ENCODE data around the gene CBFA2T2.
A peak's percentile ranks its signal among the peaks of the same experiment; 100 is the strongest.

CBFA2T2 gene

GRCh38 chr20:33666293-33667244, 176.7 kb downstream of the CBFA2T2 start, which contains the start of gene ACTL10:
Gene ACTL10 (plus strand): TSS chr20:33666943. CDS start chr20:33667498, 555 bp downstream.
- DNase-seq (ENCODE audit: low spot score), result peak; percentile 97

GRCh38 chr20:33667245-33667675, 177.4 kb downstream of the CBFA2T2 start:
- DNase-seq (ENCODE audit: low spot score), result no peak

- peak; percentile 86 for DNase-seq (ENCODE audit: low spot score)
Observed at GRCh38 chr20:33667676-33668465, 178.0 kb downstream of the CBFA2T2 start.

DNA sequence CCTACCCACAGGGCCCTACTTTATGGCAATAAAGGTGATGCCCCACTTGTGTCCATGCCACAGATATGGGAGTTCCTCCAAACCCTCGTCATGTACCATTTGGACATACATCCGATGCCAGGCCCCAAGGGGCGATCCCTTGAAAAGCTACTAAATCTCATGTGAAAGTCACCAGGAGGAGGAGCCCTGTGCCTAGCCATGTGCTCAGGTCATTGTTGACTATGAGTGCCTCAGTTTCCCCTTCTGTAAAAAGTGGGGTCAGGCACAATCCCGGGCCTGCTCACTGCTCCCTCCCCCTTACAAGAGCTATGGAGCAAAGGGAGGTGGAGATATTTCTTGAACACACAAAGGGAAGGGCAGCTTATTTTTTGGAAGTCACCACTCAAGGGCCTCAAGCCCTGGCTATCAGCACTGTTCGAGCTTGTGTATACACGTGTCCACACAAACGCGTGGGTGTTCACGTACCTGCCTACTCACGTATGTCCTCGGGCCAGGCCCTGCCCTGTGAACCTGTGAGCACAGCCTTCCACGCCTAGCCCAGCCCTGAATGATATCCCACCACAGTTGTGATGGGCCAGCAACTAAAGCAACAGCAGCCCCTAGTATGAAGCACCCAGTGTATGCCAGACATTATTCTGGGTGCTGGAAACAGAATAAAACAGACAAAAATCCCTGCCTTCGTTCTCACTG, 178.7 kb downstream of the CBFA2T2 start:
- DNase-seq (ENCODE audit: low spot score), result no peak

DNA sequence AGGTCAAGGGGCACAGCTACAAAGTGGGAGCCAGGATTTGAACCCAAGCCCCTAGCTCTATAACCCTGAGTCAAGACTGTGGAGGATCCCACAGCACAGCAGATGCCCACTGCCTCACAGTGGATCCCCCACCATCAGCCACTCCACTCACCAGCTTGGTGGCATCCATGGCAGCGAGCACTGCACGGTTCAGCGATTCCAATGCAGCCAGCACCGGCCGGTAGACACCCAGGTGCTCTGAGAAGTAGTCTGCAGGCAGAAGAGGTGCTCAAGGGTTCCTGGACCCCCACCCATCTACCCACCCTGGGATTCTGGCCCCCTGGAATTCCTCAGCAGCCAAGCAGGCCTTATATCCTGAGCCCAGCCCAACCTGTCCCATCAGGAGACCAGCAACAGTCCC, 179.3 kb downstream of the CBFA2T2 start:
- DNase-seq (ENCODE audit: low spot score), result no peak

- DNase-seq (ENCODE audit: low spot score), result no peak
Observed at GRCh38 chr20:33669873-33670640, 180.2 kb downstream of the CBFA2T2 start.

- DNase-seq (ENCODE audit: low spot score), result no peak
Observed at GRCh38 chr20:33670715-33671499, 181.0 kb downstream of the CBFA2T2 start.

DNA sequence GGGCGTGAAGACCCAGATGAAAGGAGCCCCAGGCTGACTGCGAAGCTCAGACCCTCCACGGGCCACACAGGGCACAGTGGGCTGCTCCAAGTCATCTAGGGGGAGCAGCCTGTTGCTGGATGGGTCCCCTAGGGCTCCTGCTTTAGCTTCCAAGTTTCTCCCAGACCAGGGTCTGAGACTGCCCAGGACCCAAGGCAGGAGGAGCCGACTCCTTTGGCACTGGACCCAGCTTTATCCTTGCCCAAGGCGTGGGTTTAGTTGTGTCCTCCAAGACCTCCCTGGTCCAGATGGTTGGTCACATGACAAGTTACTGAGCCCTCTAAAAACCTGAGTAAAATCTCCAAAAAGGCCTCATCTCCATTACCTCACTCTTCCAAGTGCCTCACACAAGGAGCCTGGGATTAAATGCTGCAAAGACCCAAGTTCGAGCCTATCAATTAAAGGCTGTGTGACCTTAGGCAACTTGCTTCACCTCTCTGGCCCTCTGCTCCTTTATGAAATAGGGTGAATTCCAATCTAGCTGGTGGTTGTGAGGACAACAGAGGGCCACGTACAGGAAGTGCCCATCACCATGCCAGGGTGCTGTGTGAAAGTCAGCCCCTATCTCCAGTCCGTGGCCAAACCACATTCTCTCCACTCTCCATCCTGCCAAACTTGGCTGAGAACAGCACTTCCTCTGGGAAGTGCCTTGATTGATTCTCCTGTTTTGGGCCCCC, 181.8 kb downstream of the CBFA2T2 start:
- no peak for DNase-seq (ENCODE audit: low spot score)

GRCh38 chr20:33672426-33673113, 182.7 kb downstream of the CBFA2T2 start:
- no peak for DNase-seq (ENCODE audit: low spot score)

DNA sequence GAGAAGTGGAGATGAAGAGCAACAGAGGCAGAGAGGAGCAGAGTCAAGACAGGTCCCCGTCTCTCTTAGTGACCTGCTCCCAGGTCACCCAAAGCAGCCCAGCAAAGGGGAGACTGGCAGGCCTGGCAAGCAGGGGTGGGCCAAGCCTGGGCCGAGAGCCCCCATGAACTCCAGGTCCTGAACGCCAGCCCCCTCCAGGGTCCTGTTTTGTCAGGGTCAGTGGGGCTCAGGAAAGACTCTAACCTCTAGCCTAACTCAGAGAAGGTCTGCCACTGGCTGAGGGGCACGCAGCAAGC, 183.2 kb downstream of the CBFA2T2 start:
- DNase-seq (ENCODE audit: low spot score), result no peak

GRCh38 chr20:33673410-33674293, 183.8 kb downstream of the CBFA2T2 start:
- DNase-seq (ENCODE audit: low spot score), result no peak

DNA sequence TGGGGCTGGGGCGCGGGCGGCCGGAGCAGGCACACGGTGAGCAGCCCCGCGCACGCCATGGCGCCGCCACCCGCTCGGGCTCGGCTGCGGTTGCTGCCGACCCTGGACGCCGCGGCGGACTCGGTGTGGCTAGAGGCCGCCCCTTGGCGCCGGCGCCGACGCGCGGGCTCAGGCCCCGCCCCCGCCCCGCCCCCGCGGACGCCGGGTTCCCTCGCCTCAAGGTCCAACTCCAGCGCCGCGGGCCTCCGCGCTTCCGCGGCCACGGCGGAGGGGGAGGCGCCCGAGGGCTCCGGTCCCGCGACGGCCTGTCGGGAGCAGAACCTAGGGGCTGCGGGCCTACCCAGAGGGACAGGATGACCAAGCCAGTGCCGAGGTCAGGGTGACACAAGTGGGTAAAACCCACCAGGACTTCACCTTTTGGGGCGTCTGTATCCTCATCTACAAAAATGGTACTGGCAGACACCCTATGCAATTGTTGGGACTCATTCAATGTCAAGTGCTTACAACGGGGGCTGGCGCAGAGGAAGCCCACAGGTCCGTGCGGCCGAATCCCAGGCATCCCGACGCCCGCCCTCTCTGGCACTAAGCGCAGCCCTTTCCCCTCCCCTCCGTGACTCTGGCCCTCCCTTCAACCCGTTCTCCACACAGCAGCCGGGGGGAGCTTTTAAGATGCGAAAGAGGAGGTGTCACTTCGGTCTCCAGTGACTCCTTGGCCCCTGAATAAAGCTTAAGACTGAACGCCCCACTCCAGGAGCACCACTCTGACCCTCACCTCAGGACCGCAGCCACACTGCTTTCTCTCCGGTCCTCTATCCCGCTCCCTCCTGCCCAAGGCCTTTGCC, 184.6 kb downstream of the CBFA2T2 start, which contains the start of gene NECAB3:
Gene NECAB3 (minus strand): TSS at position 135 of the 842 bp plus-strand sequence. CDS start 76 bp downstream, at position 59.
- DNase-seq (ENCODE audit: low spot score), result peak; percentile 85

- no peak for DNase-seq (ENCODE audit: low spot score)
Observed at GRCh38 chr20:33675136-33675959, 185.5 kb downstream of the CBFA2T2 start.

DNA sequence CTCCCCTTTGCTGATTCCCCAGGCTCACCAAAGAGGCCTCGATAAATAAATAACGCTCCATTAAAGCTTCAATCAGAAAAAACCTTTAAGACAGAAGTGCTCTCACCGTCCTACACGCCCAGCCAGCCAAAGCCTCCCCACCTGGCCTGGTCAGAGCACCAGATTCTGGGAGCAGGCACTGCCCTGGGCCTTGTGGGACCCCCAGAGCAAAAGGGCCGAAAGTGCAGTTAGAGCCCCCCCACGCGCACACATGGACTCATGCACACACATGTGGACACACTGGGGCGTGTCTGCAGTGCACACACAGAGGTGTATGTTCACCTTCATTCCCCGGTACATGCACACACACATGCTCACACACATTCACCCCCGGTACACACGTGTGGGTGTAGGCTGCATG, 186.2 kb downstream of the CBFA2T2 start:
- DNase-seq (ENCODE audit: low spot score), result no peak

- no peak for DNase-seq (ENCODE audit: low spot score)
Observed at GRCh38 chr20:33676652-33677645, 187.1 kb downstream of the CBFA2T2 start.
